ENCODE data around the gene ABCA4. TPM values are rescaled to one million over a fixed set of nuclear protein-coding genes. Genes with fewer than 3 reads are reported as not detected.

ABCA4 gene
- total and polyA plus RNA-seq, 2 of the 8 experiments (the other 6 are each of a cell fraction or from before 2014, with no cell fraction given) = 0.06 TPM; not detected in 1

GRCh38 chr1:94106716-94107115 lies 14.2 kb downstream of the ABCA4 start (continued):
- no peak for TF ChIP-seq SIN3A (conservative IDR thresholded peaks at IDR 0.05 in 1 of 2, IDR thresholded peaks at IDR 0.05 in 1 of 2; ENCODE audit: low read depth in 1 of 2, low read length in 2 of 2)
- TF ChIP-seq CHD2 (IDR thresholded peaks at IDR 0.05; ENCODE audit: low read length) = no peak
- no peak for TF ChIP-seq NANOG (IDR thresholded peaks at IDR 0.05; ENCODE audit: insufficient read depth, low read depth, low read length, poor library complexity, severe bottlenecking)
- TF ChIP-seq MAX (IDR thresholded peaks at IDR 0.05) = no peak
